Body of pancreas (tissue), 4 donors: ENCODE data around the gene NDUFA13. TPM values are rescaled to one million over a fixed set of nuclear protein-coding genes. Genes with fewer than 3 reads are reported as not detected.

Experiments used
- ATAC-seq: fragments of 150-250 bp; one replicate; pipeline ENCODE4 v1.9.1; 2016
- DNase-seq, 4 donors: peaks; one replicate each; pipeline ENCODE4 v3.0.0-alpha.2; 2019
- H3K27ac ChIP-seq, 4 donors: fragments of 200-600 bp; sonication (generic); 1 replicate in 3 of 4; 2 replicates in 1 of 4; pipeline versions ENCODE4 v1.5.1 to v1.6.1; 2016 to 2019; ENCODE audit warnings: mild to moderate bottlenecking in 1 of 4, mixed read lengths in 1 of 4, moderate library complexity in 1 of 4
- H3K27me3 ChIP-seq, 2 donors: fragments of 200-600 bp; sonication (generic); one replicate each; pipeline ENCODE4 v1.6.0; 2016; ENCODE audit warnings: mild to moderate bottlenecking in 1 of 2
- H3K36me3 ChIP-seq, 2 donors: fragments of 200-600 bp; sonication (generic); replicated peaks in 1 of 2; 2 replicates each; pipeline ENCODE4 v1.5.1; 2016; ENCODE audit warnings: low read depth in 2 of 2; ENCODE audit not compliant: insufficient read depth in 1 of 2
- H3K4me1 ChIP-seq: fragments of 200-600 bp; sonication (generic); one replicate; pipeline ENCODE4 v1.6.0; 2016
- H3K4me3 ChIP-seq, 2 donors: fragments of 200-600 bp; sonication (generic); 1 replicate in 1 of 2; 2 replicates in 1 of 2; pipeline ENCODE4 v1.5.1; 2016 to 2019
- H3K9me3 ChIP-seq, 3 donors: fragments of 200-600 bp; sonication (generic); 1 replicate in 2 of 3; 2 replicates in 1 of 3; pipeline ENCODE4 v1.5.1; 2016
- POLR2A ChIP-seq, 3 donors: fragments of 450-650 bp; IDR thresholded peaks; one replicate each; pipeline ENCODE4 v1.6.1; 2016; ENCODE audit warnings: antibody characterized with exemption in 3 of 3, mild to moderate bottlenecking in 2 of 3
- WGBS, 2 donors: methylation state at CpG; one replicate each; pipeline ENCODE4 v1.1.5; 2017; 5-methylcytosine and 5-hydroxymethylcytosine counted together
- intact Hi-C: fragments of 100-400 bp; cut with DNase I; formaldehyde crosslinking; loops from one replicate; pipeline ENCODE4 v1.15.1; 2023
- total RNA-seq, 2 donors: library from RNA; depleted of rRNA; stranded (reverse); fragments of >200 nt; gene quantifications; one replicate each; pipeline ENCODE4 v1.1.0, GENCODE V29; 2016
- TF ChIP-seq, protein P1 (sequence below), 7 experiments: fragments of 450-650 bp in 4 of 7; fragments of 200-600 bp in 3 of 7; sonication (generic) in 3 of 7; IDR thresholded peaks; one replicate each; pipeline ENCODE4 v1.5.1; 2016 to 2019; ENCODE audit warnings: antibody characterized with exemption in 7 of 7

The NDUFA13 gene
- total RNA-seq, 2 donors from 2014 or later: 32.0 to 38.4 TPM

DNA sequence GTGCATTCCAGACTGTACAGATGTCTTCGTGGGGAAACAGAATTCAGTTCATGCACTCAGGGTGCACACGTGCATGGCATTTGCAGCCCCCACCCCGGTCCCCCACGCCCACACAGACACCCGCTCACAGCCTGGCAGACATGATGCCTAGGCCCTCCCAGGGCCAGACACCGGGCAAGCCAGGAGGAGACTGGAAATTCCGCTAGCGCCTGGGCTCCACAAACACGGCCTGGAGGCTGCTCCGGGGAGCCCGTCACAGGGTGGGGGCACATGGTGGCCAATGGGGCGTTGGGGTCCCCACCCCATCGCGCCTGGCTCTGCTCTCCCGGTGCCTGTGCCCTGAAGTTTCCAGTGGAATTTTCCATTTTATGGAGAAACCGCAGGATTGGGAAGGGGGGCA lies 25.6 kb downstream of the NDUFA13 start:
- no peaks in the 10 kb centered on the region for H3K9me3 ChIP-seq
- H3K27ac ChIP-seq: no peak overlapping the region
- DNase-seq (no peak), ATAC-seq (no peak)
- peaks cover 28% of the 10 kb centered on the region for H3K4me1 ChIP-seq
- peaks cover 0 to 30% of the 10 kb centered on the region in 2 donors for H3K27me3 ChIP-seq
- intact Hi-C loops: no loop called here
- TF ChIP-seq, protein P1, sequence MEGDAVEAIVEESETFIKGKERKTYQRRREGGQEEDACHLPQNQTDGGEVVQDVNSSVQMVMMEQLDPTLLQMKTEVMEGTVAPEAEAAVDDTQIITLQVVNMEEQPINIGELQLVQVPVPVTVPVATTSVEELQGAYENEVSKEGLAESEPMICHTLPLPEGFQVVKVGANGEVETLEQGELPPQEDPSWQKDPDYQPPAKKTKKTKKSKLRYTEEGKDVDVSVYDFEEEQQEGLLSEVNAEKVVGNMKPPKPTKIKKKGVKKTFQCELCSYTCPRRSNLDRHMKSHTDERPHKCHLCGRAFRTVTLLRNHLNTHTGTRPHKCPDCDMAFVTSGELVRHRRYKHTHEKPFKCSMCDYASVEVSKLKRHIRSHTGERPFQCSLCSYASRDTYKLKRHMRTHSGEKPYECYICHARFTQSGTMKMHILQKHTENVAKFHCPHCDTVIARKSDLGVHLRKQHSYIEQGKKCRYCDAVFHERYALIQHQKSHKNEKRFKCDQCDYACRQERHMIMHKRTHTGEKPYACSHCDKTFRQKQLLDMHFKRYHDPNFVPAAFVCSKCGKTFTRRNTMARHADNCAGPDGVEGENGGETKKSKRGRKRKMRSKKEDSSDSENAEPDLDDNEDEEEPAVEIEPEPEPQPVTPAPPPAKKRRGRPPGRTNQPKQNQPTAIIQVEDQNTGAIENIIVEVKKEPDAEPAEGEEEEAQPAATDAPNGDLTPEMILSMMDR (IDR thresholded peaks at IDR 0.05): no peak
- no peak for TF ChIP-seq POLR2A (IDR thresholded peaks at IDR 0.05)
- no peak overlapping the region for H3K4me3 ChIP-seq
- 74 to 76% methylated on average over 5 to 15 of the region's 16 CpGs for WGBS, 2 donors
- no peaks in the 10 kb centered on the region for H3K36me3 ChIP-seq

DNA sequence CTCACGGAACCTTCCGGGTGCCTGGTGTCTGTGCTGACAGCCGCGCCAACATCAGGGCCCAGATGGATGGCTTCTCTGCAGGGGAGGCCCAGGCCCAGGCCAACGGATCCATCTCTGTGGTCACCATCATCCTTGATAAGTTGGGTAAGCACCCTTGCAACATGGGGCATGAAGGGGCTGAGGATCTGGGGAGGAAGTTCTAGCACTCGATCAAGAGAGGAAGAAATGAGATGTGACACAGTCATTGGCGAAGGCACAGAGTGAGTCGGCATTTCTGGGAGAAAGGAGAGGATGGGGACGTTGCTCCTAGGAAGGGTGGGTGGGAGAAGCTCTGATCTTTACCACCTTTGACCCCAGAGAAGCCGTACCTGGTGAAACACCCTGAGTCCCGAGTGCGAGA lies 26.5 kb downstream of the NDUFA13 start:
- no peak for TF ChIP-seq POLR2A (IDR thresholded peaks at IDR 0.05)
- TF ChIP-seq, protein P1 (IDR thresholded peaks at IDR 0.05): no peak
- ATAC-seq (no peak), DNase-seq (no peak)
- intact Hi-C loops: no loop called here
- no peak overlapping the region for H3K4me3 ChIP-seq
- H3K9me3 ChIP-seq: no peaks in the 10 kb centered on the region
- peaks cover 0 to 29% of the 10 kb centered on the region in 2 donors for H3K27me3 ChIP-seq
- H3K36me3 ChIP-seq: no peaks in the 10 kb centered on the region
- WGBS, 2 donors: 55 to 59% methylated on average over 7 to 12 of the region's 12 CpGs
- H3K4me1 ChIP-seq: peaks cover 25% of the 10 kb centered on the region
- no peak overlapping the region for H3K27ac ChIP-seq

DNA sequence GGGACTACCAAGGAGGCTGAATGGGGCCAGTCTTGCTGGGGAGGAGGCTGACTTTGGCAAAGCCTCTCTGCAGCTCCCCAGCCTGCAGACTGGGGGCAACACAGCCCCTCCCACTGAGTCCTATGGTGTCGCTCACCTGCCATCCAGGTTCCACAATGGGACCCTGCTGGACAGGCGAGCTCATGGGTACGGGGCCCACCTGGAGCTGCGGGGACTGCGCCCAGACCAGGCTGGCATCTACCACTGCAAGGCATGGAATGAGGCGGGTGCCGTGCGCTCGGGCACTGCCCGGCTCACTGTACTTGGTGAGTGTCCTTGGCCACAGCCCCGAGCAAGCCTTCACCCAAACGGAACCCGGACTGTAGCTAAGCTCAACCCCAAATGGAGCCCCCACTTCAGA lies 27.1 kb downstream of the NDUFA13 start:
- WGBS, 2 donors: 77 to 80% methylated on average over 2 to 13 of the region's 13 CpGs
- intact Hi-C loops: no loop called here
- DNase-seq (no peak), ATAC-seq (no peak)
- Histone ChIP-seq H3K36me3 (no peaks in the 10 kb centered on the region), H3K27me3 (peaks cover 0 to 23% of the 10 kb centered on the region in 2 donors), H3K4me3 (no peak overlapping the region), H3K9me3 (no peaks in the 10 kb centered on the region), H3K4me1 (peaks cover 19% of the 10 kb centered on the region), H3K27ac (no peak overlapping the region)
- TF ChIP-seq, protein P1 (IDR thresholded peaks at IDR 0.05): no peak
- no peak for TF ChIP-seq POLR2A (IDR thresholded peaks at IDR 0.05)

DNA sequence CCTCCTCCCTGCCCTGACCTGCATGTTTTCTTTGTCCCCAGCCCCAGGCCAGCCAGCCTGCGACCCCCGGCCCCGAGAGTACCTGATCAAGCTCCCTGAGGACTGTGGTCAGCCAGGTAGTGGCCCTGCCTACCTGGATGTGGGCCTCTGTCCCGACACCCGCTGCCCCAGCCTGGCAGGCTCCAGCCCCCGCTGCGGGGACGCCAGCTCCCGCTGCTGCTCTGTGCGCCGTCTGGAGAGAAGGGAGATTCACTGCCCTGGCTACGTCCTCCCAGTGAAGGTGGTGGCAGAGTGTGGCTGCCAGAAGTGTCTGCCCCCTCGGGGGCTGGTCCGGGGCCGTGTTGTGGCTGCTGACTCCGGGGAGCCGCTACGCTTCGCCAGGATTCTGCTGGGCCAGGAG lies 27.6 kb downstream of the NDUFA13 start:
- intact Hi-C loops: no loop called here
- 67 to 78% methylated on average over 2 to 11 of the region's 19 CpGs for WGBS, 2 donors
- ATAC-seq (no peak), DNase-seq (no peak)
- TF ChIP-seq, protein P1 (IDR thresholded peaks at IDR 0.05): no peak
- no peak for TF ChIP-seq POLR2A (IDR thresholded peaks at IDR 0.05)
- no peak overlapping the region for H3K27ac ChIP-seq
- no peak overlapping the region for H3K4me3 ChIP-seq
- H3K9me3 ChIP-seq: no peaks in the 10 kb centered on the region
- peaks cover 0 to 18% of the 10 kb centered on the region in 2 donors for H3K27me3 ChIP-seq
- no peaks in the 10 kb centered on the region for H3K36me3 ChIP-seq
- peaks cover 14% of the 10 kb centered on the region for H3K4me1 ChIP-seq

DNA sequence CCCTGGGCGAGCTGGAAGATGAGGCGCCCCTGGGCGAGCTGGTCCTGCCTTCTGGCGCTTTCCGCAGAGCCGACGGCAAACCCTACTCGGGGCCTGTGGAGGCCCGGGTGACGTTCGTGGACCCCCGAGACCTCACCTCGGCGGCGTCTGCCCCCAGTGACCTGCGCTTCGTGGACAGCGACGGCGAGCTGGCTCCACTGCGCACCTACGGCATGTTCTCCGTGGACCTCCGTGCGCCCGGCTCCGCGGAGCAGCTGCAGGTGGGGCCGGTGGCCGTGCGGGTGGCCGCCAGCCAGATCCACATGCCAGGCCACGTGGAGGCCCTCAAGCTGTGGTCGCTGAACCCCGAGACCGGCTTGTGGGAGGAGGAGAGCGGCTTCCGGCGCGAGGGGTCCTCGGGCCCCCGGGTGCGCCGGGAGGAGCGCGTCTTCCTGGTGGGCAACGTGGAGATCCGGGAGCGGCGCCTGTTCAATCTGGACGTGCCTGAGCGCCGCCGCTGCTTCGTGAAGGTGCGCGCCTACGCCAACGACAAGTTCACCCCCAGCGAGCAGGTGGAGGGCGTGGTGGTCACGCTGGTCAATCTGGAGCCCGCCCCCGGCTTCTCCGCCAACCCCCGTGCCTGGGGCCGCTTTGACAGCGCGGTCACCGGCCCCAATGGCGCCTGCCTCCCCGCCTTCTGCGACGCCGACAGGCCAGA lies 28.4 kb downstream of the NDUFA13 start:
- peaks cover 13% of the 10 kb centered on the region for H3K4me1 ChIP-seq
- ATAC-seq (no peak), DNase-seq (no peak)
- intact Hi-C loops: no loop called here
- H3K9me3 ChIP-seq: no peaks in the 10 kb centered on the region
- H3K36me3 ChIP-seq: no peaks in the 10 kb centered on the region
- peaks cover 0 to 13% of the 10 kb centered on the region in 2 donors for H3K27me3 ChIP-seq
- 86 to 87% methylated on average over 26 to 64 of the region's 75 CpGs for WGBS, 2 donors
- TF ChIP-seq, protein P1 (IDR thresholded peaks at IDR 0.05): no peak
- TF ChIP-seq POLR2A (IDR thresholded peaks at IDR 0.05): no peak
- no peak overlapping the region for H3K4me3 ChIP-seq
- H3K27ac ChIP-seq: no peak overlapping the region
